ENCODE results near the gene CEBPE. TPM values are rescaled to one million over a fixed set of nuclear protein-coding genes. Genes with fewer than 3 reads are reported as not detected.

The CEBPE gene
- total RNA-seq, 1 donor from 2014 or later: under 0.01 TPM

GRCh38 chr14:23136566-23137133, 17.6 kb upstream of the CEBPE start:
- no peak overlapping the region for H3K27ac ChIP-seq (ENCODE audit: low read depth, low read length)
- no peaks in the 10 kb centered on the region for H3K9me3 ChIP-seq (ENCODE audit: control insufficient read depth in 3 of 3, low read length in 3 of 3)
- no peak overlapping the region for H3K4me3 ChIP-seq (ENCODE audit: low read length in 3 of 3)
- H3K27me3 ChIP-seq (ENCODE audit: control insufficient read depth in 3 of 3, insufficient read depth in 3 of 3, low read length in 3 of 3): no peaks in the 10 kb centered on the region
- no peak overlapping the region for H3K9ac ChIP-seq (ENCODE audit: low read depth in 1 of 3, low read length in 3 of 3)
- H3K4me1 ChIP-seq (ENCODE audit: control insufficient read depth in 3 of 3, insufficient read depth in 3 of 3, low read length in 3 of 3): peaks cover under 1 to 6% (median under 1%) of the 10 kb centered on the region in 3 donors
- H3K36me3 ChIP-seq (ENCODE audit: control insufficient read depth in 3 of 3, insufficient read depth in 3 of 3, low read length in 3 of 3): peaks cover 40 to 53% (median 46%) of the 10 kb centered on the region in 3 donors

GRCh38 chr14:23132970-23133369, 13.9 kb upstream of the CEBPE start:
- no peaks in the 10 kb centered on the region for H3K9me3 ChIP-seq (ENCODE audit: control insufficient read depth in 3 of 3, low read length in 3 of 3)
- peaks cover 0 to 4% (median 0%) of the 10 kb centered on the region in 3 donors for H3K4me1 ChIP-seq (ENCODE audit: control insufficient read depth in 3 of 3, insufficient read depth in 3 of 3, low read length in 3 of 3)
- no peak overlapping the region for H3K4me3 ChIP-seq (ENCODE audit: low read length in 3 of 3)
- H3K27ac ChIP-seq (ENCODE audit: low read depth, low read length): no peak overlapping the region
- H3K27me3 ChIP-seq (ENCODE audit: control insufficient read depth in 3 of 3, insufficient read depth in 3 of 3, low read length in 3 of 3): no peaks in the 10 kb centered on the region
- H3K9ac ChIP-seq (ENCODE audit: low read depth in 1 of 3, low read length in 3 of 3): no peak overlapping the region
- peaks cover 45 to 61% (median 48%) of the 10 kb centered on the region in 3 donors for H3K36me3 ChIP-seq (ENCODE audit: control insufficient read depth in 3 of 3, insufficient read depth in 3 of 3, low read length in 3 of 3)

GRCh38 chr14:23131482-23131881, 12.4 kb upstream of the CEBPE start:
- peaks cover 47 to 59% (median 48%) of the 10 kb centered on the region in 3 donors for H3K36me3 ChIP-seq (ENCODE audit: control insufficient read depth in 3 of 3, insufficient read depth in 3 of 3, low read length in 3 of 3)

GRCh38 chr14:23130871-23131270, 11.8 kb upstream of the CEBPE start:
- Histone ChIP-seq H3K27me3 (ENCODE audit: control insufficient read depth in 3 of 3, insufficient read depth in 3 of 3, low read length in 3 of 3) (no peaks in the 10 kb centered on the region), H3K4me3 (ENCODE audit: low read length in 3 of 3) (no peak overlapping the region), H3K9me3 (ENCODE audit: control insufficient read depth in 3 of 3, low read length in 3 of 3) (no peaks in the 10 kb centered on the region), H3K36me3 (ENCODE audit: control insufficient read depth in 3 of 3, insufficient read depth in 3 of 3, low read length in 3 of 3) (peaks cover 41 to 53% (median 41%) of the 10 kb centered on the region in 3 donors), H3K27ac (ENCODE audit: low read depth, low read length) (no peak overlapping the region), H3K9ac (ENCODE audit: low read depth in 1 of 3, low read length in 3 of 3) (no peak overlapping the region), H3K4me1 (ENCODE audit: control insufficient read depth in 3 of 3, insufficient read depth in 3 of 3, low read length in 3 of 3) (peaks cover 10 to 14% (median 13%) of the 10 kb centered on the region in 3 donors)

More at GRCh38 chr14:23131482-23131881, 12.4 kb upstream of the CEBPE start:
- no peak overlapping the region for H3K4me3 ChIP-seq (ENCODE audit: low read length in 3 of 3)
- H3K9me3 ChIP-seq (ENCODE audit: control insufficient read depth in 3 of 3, low read length in 3 of 3): no peaks in the 10 kb centered on the region
- H3K27ac ChIP-seq (ENCODE audit: low read depth, low read length): no peak overlapping the region
- H3K9ac ChIP-seq (ENCODE audit: low read depth in 1 of 3, low read length in 3 of 3): no peak overlapping the region
- peaks cover 4 to 8% (median 8%) of the 10 kb centered on the region in 3 donors for H3K4me1 ChIP-seq (ENCODE audit: control insufficient read depth in 3 of 3, insufficient read depth in 3 of 3, low read length in 3 of 3)
- no peaks in the 10 kb centered on the region for H3K27me3 ChIP-seq (ENCODE audit: control insufficient read depth in 3 of 3, insufficient read depth in 3 of 3, low read length in 3 of 3)

GRCh38 chr14:23129759-23130316, 10.8 kb upstream of the CEBPE start:
- Histone ChIP-seq H3K27me3 (ENCODE audit: control insufficient read depth in 3 of 3, insufficient read depth in 3 of 3, low read length in 3 of 3) (no peaks in the 10 kb centered on the region), H3K9me3 (ENCODE audit: control insufficient read depth in 3 of 3, low read length in 3 of 3) (no peaks in the 10 kb centered on the region), H3K9ac (ENCODE audit: low read depth in 1 of 3, low read length in 3 of 3) (no peak overlapping the region), H3K4me1 (ENCODE audit: control insufficient read depth in 3 of 3, insufficient read depth in 3 of 3, low read length in 3 of 3) (peaks cover 18 to 19% (median 19%) of the 10 kb centered on the region in 3 donors), H3K4me3 (ENCODE audit: low read length in 3 of 3) (no peak overlapping the region), H3K27ac (ENCODE audit: low read depth, low read length) (no peak overlapping the region), H3K36me3 (ENCODE audit: control insufficient read depth in 3 of 3, insufficient read depth in 3 of 3, low read length in 3 of 3) (peaks cover 40 to 52% (median 40%) of the 10 kb centered on the region in 3 donors)

GRCh38 chr14:23128969-23129758, 10.1 kb upstream of the CEBPE start:
- Histone ChIP-seq H3K27me3 (ENCODE audit: control insufficient read depth in 3 of 3, insufficient read depth in 3 of 3, low read length in 3 of 3) (no peaks in the 10 kb centered on the region), H3K4me1 (ENCODE audit: control insufficient read depth in 3 of 3, insufficient read depth in 3 of 3, low read length in 3 of 3) (peaks cover 18 to 24% (median 23%) of the 10 kb centered on the region in 3 donors), H3K9ac (ENCODE audit: low read depth in 1 of 3, low read length in 3 of 3) (no peak overlapping the region), H3K27ac (ENCODE audit: low read depth, low read length) (no peak overlapping the region), H3K36me3 (ENCODE audit: control insufficient read depth in 3 of 3, insufficient read depth in 3 of 3, low read length in 3 of 3) (peaks cover 40 to 52% (median 40%) of the 10 kb centered on the region in 3 donors), H3K9me3 (ENCODE audit: control insufficient read depth in 3 of 3, low read length in 3 of 3) (no peaks in the 10 kb centered on the region), H3K4me3 (ENCODE audit: low read length in 3 of 3) (no peak overlapping the region)

GRCh38 chr14:23127861-23128260, 8.8 kb upstream of the CEBPE start:
- H3K4me3 ChIP-seq (ENCODE audit: low read length in 3 of 3): no peak overlapping the region
- H3K27me3 ChIP-seq (ENCODE audit: control insufficient read depth in 3 of 3, insufficient read depth in 3 of 3, low read length in 3 of 3): no peaks in the 10 kb centered on the region
- H3K4me1 ChIP-seq (ENCODE audit: control insufficient read depth in 3 of 3, insufficient read depth in 3 of 3, low read length in 3 of 3): peaks cover 26 to 35% (median 31%) of the 10 kb centered on the region in 3 donors
- no peak overlapping the region for H3K27ac ChIP-seq (ENCODE audit: low read depth, low read length)
- H3K9me3 ChIP-seq (ENCODE audit: control insufficient read depth in 3 of 3, low read length in 3 of 3): no peaks in the 10 kb centered on the region
- no peak overlapping the region for H3K9ac ChIP-seq (ENCODE audit: low read depth in 1 of 3, low read length in 3 of 3)
- peaks cover 38 to 52% (median 40%) of the 10 kb centered on the region in 3 donors for H3K36me3 ChIP-seq (ENCODE audit: control insufficient read depth in 3 of 3, insufficient read depth in 3 of 3, low read length in 3 of 3)

- H3K9ac ChIP-seq (ENCODE audit: low read depth in 1 of 3, low read length in 3 of 3): peak overlapping the region in 1 of 3 donors; percentile 60
- peaks cover 37 to 50% (median 38%) of the 10 kb centered on the region in 3 donors for H3K36me3 ChIP-seq (ENCODE audit: control insufficient read depth in 3 of 3, insufficient read depth in 3 of 3, low read length in 3 of 3)
- no peaks in the 10 kb centered on the region for H3K9me3 ChIP-seq (ENCODE audit: control insufficient read depth in 3 of 3, low read length in 3 of 3)
- no peak overlapping the region for H3K27ac ChIP-seq (ENCODE audit: low read depth, low read length)
- peaks cover 30 to 36% (median 31%) of the 10 kb centered on the region in 3 donors for H3K4me1 ChIP-seq (ENCODE audit: control insufficient read depth in 3 of 3, insufficient read depth in 3 of 3, low read length in 3 of 3)
- H3K4me3 ChIP-seq (ENCODE audit: low read length in 3 of 3): no peak overlapping the region
- H3K27me3 ChIP-seq (ENCODE audit: control insufficient read depth in 3 of 3, insufficient read depth in 3 of 3, low read length in 3 of 3): no peaks in the 10 kb centered on the region
Measured at GRCh38 chr14:23126548-23127278, 7.7 kb upstream of the CEBPE start.

GRCh38 chr14:23125933-23126524, 7.0 kb upstream of the CEBPE start:
- peak overlapping the region; percentile 19 to 60 (median 21) for H3K9ac ChIP-seq (ENCODE audit: low read depth in 1 of 3, low read length in 3 of 3)
- no peak overlapping the region for H3K4me3 ChIP-seq (ENCODE audit: low read length in 3 of 3)
- H3K36me3 ChIP-seq (ENCODE audit: control insufficient read depth in 3 of 3, insufficient read depth in 3 of 3, low read length in 3 of 3): peaks cover 32 to 44% (median 33%) of the 10 kb centered on the region in 3 donors
- H3K27ac ChIP-seq (ENCODE audit: low read depth, low read length): no peak overlapping the region
- peaks cover 34 to 43% (median 37%) of the 10 kb centered on the region in 3 donors for H3K4me1 ChIP-seq (ENCODE audit: control insufficient read depth in 3 of 3, insufficient read depth in 3 of 3, low read length in 3 of 3)
- H3K9me3 ChIP-seq (ENCODE audit: control insufficient read depth in 3 of 3, low read length in 3 of 3): no peaks in the 10 kb centered on the region
- H3K27me3 ChIP-seq (ENCODE audit: control insufficient read depth in 3 of 3, insufficient read depth in 3 of 3, low read length in 3 of 3): no peaks in the 10 kb centered on the region
